Measurements from ENCODE around the gene PHF21A. TPM values are rescaled to one million over a fixed set of nuclear protein-coding genes. Genes with fewer than 3 reads are reported as not detected.
"Not testable (repeated sequence)": the region's sequence is repeated elsewhere in the genome, so short reads cannot be mapped to it uniquely, and the experiment has no call there.

PHF21A gene
- total RNA-seq, 2 donors from 2014 or later = 69.2 to 70.2 TPM

- H3K27me3 Mint-ChIP-seq (ENCODE audit: low read depth) = no peaks in the 10 kb centered on the region
- H3K9me3 Mint-ChIP-seq = no peaks in the 10 kb centered on the region
- peaks cover 9% of the 10 kb centered on the region for H3K4me1 Mint-ChIP-seq (ENCODE audit: low read depth)
- no peak overlapping the region for H3K27ac Mint-ChIP-seq
- no peak for DNase-seq
- H3K4me3 Mint-ChIP-seq = no peak overlapping the region
- H3K36me3 Mint-ChIP-seq (ENCODE audit: insufficient read depth in 2 of 2) = no peaks in the 10 kb centered on the region
- no peak for ATAC-seq (replicated peaks in 1 of 2)
Measured at GRCh38 chr11:46034041-46034440, 87.2 kb downstream of the PHF21A start.

DNA sequence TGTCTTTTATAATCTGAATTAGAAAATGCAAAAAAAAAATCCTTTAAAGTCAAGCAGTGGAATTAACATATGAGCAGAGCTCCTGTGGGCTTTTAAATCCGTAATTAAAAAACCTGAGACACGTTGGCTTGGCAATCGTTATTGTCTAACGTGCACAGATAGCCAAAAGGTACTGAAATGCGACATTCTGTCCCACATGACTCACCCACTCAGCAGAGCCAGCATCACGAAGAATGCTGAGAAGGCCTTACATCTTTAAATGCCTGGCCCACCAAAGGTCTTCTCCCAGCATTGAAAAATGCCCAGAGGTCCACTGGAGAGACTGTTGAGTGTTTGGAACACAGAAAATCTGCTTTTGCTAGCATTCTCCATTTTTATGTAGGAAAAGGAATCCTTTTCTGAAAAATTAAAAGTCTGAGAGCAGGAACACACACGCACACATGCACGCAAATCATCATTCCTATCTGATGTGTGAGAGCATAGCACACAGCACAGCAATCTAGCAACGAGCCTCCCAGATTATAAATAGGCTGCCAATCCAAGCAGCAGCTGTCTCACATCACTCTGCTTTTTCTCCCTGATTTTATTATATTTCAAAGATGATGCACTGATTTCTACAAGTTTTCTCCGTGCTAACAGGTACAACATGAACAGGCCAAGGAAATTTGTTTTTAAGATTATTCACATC is 94.5 kb downstream of the PHF21A start:
- H3K27me3 Mint-ChIP-seq (ENCODE audit: low read depth) = no peaks in the 10 kb centered on the region
- H3K4me3 Mint-ChIP-seq = no peak overlapping the region
- no peaks in the 10 kb centered on the region for H3K4me1 Mint-ChIP-seq (ENCODE audit: low read depth)
- no peak for ATAC-seq (replicated peaks in 1 of 2)
- H3K27ac Mint-ChIP-seq = no peak overlapping the region
- no peak for DNase-seq
- H3K36me3 Mint-ChIP-seq (ENCODE audit: insufficient read depth in 2 of 2) = no peaks in the 10 kb centered on the region
- H3K9me3 Mint-ChIP-seq = no peaks in the 10 kb centered on the region

DNA sequence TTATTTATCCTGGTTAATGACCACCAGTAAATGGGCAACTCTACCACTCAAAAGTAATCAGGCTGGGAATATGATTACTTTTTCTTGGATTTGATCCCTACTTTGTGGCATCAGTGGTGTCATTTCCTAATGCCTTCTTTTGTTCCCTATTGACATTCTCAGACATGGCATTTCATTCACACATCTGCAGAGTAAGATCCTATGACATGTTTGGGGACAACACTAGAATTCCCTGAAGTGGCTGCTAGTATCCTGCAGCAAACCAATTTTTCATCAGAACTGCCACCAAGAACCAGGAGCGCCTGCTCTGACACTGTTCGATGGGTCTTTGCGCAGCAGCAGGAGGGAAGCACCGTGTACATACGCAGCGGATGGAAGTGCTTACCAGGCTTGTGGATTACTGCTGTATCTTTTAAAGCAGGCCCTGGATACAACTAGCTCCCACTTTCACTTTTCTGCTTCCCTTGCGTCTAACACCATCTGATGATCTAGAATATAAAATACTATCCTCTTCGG is 101.1 kb downstream of the PHF21A start:
- Mint-ChIP-seq H3K27me3 (ENCODE audit: low read depth) (no peaks in the 10 kb centered on the region), H3K9me3 (no peaks in the 10 kb centered on the region), H3K27ac (no peak overlapping the region), H3K4me3 (no peak overlapping the region), H3K36me3 (ENCODE audit: insufficient read depth in 2 of 2) (peaks cover 3% of the 10 kb centered on the region in 2 donors), H3K4me1 (ENCODE audit: low read depth) (no peaks in the 10 kb centered on the region)
- no peak for ATAC-seq (replicated peaks in 1 of 2)
- no peak for DNase-seq

- H3K4me3 Mint-ChIP-seq = no peak overlapping the region
- H3K36me3 Mint-ChIP-seq (ENCODE audit: insufficient read depth in 2 of 2) = peaks cover 3 to 5% of the 10 kb centered on the region in 2 donors
- DNase-seq (no peak), ATAC-seq (replicated peaks in 1 of 2) (no peak)
- no peak overlapping the region for H3K27ac Mint-ChIP-seq
- H3K4me1 Mint-ChIP-seq (ENCODE audit: low read depth) = no peaks in the 10 kb centered on the region
- peaks cover 0 to 1% of the 10 kb centered on the region in 2 donors for H3K9me3 Mint-ChIP-seq
- no peaks in the 10 kb centered on the region for H3K27me3 Mint-ChIP-seq (ENCODE audit: low read depth)
Measured at GRCh38 chr11:46018651-46019050, 102.6 kb downstream of the PHF21A start.

DNA sequence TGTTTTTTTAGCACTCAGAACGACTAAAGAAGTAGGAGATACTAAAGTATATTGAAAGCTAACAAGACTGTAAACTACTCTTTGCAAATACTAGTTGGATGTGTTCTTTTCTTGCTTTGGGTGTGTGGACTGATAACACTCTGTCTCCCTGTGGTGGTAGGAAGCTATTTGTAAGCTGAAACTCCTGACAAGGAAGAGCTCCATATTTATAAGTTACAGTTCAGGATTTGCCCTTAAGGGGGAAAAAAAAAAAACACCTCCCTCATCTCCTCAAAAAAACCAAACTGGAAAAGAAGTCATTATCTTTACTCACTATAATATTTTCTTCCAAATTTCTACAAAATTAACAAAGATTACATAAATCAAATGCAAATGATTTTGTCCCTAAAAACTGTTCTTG is 103.9 kb downstream of the PHF21A start:
- H3K36me3 Mint-ChIP-seq (ENCODE audit: insufficient read depth in 2 of 2) = peaks cover 3 to 5% of the 10 kb centered on the region in 2 donors
- H3K4me3 Mint-ChIP-seq = no peak overlapping the region
- DNase-seq (no peak), ATAC-seq (replicated peaks in 1 of 2) (no peak)
- no peaks in the 10 kb centered on the region for H3K27me3 Mint-ChIP-seq (ENCODE audit: low read depth)
- H3K4me1 Mint-ChIP-seq (ENCODE audit: low read depth) = no peaks in the 10 kb centered on the region
- peaks cover 0 to 1% of the 10 kb centered on the region in 2 donors for H3K9me3 Mint-ChIP-seq
- H3K27ac Mint-ChIP-seq = no peak overlapping the region

GRCh38 chr11:46015941-46016340 is 105.3 kb downstream of the PHF21A start:
- peaks cover 3 to 5% of the 10 kb centered on the region in 2 donors for H3K36me3 Mint-ChIP-seq (ENCODE audit: insufficient read depth in 2 of 2)

DNA sequence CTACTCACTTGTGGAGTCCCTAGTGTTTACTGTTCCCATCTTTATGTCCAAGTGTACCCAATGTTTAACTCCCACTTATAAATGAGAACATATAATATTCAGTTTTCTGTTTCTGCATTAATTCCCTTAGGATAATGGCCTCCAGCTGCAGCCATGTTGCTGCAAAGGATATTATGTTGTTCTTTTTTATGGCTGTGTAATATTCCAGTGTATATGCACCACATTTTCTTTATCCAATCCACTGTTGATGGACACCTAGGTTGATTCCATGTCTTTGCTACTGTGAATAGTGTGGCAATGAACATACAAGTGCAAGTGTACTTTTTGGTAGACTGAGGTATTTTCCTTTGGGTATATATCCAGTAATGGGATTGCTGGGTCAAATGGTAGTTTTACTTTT is 107.1 kb downstream of the PHF21A start:
- not testable (repeated sequence) for H3K9me3 Mint-ChIP-seq

More at GRCh38 chr11:46015941-46016340, 105.3 kb downstream of the PHF21A start:
- Mint-ChIP-seq H3K4me3 (no peak overlapping the region), H3K27ac (no peak overlapping the region), H3K9me3 (peaks cover 0 to 1% of the 10 kb centered on the region in 2 donors), H3K4me1 (ENCODE audit: low read depth) (no peaks in the 10 kb centered on the region), H3K27me3 (ENCODE audit: low read depth) (no peaks in the 10 kb centered on the region)
- ATAC-seq (replicated peaks in 1 of 2) (no peak), DNase-seq (no peak)

GRCh38 chr11:46012185-46012584 is 109.1 kb downstream of the PHF21A start:
- H3K27me3 Mint-ChIP-seq (ENCODE audit: low read depth) = no peaks in the 10 kb centered on the region
- peaks cover 3 to 5% of the 10 kb centered on the region in 2 donors for H3K36me3 Mint-ChIP-seq (ENCODE audit: insufficient read depth in 2 of 2)
- DNase-seq (no peak), ATAC-seq (replicated peaks in 1 of 2) (no peak)
- H3K27ac Mint-ChIP-seq = no peak overlapping the region
- peaks cover 0 to 1% of the 10 kb centered on the region in 2 donors for H3K9me3 Mint-ChIP-seq
- no peaks in the 10 kb centered on the region for H3K4me1 Mint-ChIP-seq (ENCODE audit: low read depth)
- no peak overlapping the region for H3K4me3 Mint-ChIP-seq

More for the DNA sequence above, 107.1 kb downstream of the PHF21A start:
- not testable (repeated sequence) for H3K4me1 Mint-ChIP-seq (ENCODE audit: low read depth); ATAC-seq (replicated peaks in 1 of 2); H3K27ac Mint-ChIP-seq; H3K27me3 Mint-ChIP-seq (ENCODE audit: low read depth); DNase-seq; H3K36me3 Mint-ChIP-seq (ENCODE audit: insufficient read depth in 2 of 2); H3K4me3 Mint-ChIP-seq

GRCh38 chr11:46010100-46010499 is 111.2 kb downstream of the PHF21A start:
- Mint-ChIP-seq H3K4me1 (ENCODE audit: low read depth) (peaks cover 5% of the 10 kb centered on the region), H3K9me3 (peaks cover 0 to 1% of the 10 kb centered on the region in 2 donors), H3K27me3 (ENCODE audit: low read depth) (no peaks in the 10 kb centered on the region), H3K27ac (no peak overlapping the region), H3K4me3 (no peak overlapping the region), H3K36me3 (ENCODE audit: insufficient read depth in 2 of 2) (peaks cover 0 to 2% of the 10 kb centered on the region in 2 donors)
- DNase-seq (no peak), ATAC-seq (replicated peaks in 1 of 2) (no peak)

GRCh38 chr11:46009647-46010046 is 111.6 kb downstream of the PHF21A start:
- no peak for DNase-seq
- no peaks in the 10 kb centered on the region for H3K9me3 Mint-ChIP-seq
- ATAC-seq (replicated peaks in 1 of 2) = no peak
- H3K4me3 Mint-ChIP-seq = no peak overlapping the region
- no peaks in the 10 kb centered on the region for H3K27me3 Mint-ChIP-seq (ENCODE audit: low read depth)
- peaks cover 5% of the 10 kb centered on the region for H3K4me1 Mint-ChIP-seq (ENCODE audit: low read depth)
- H3K36me3 Mint-ChIP-seq (ENCODE audit: insufficient read depth in 2 of 2) = no peaks in the 10 kb centered on the region
- H3K27ac Mint-ChIP-seq = no peak overlapping the region

DNA sequence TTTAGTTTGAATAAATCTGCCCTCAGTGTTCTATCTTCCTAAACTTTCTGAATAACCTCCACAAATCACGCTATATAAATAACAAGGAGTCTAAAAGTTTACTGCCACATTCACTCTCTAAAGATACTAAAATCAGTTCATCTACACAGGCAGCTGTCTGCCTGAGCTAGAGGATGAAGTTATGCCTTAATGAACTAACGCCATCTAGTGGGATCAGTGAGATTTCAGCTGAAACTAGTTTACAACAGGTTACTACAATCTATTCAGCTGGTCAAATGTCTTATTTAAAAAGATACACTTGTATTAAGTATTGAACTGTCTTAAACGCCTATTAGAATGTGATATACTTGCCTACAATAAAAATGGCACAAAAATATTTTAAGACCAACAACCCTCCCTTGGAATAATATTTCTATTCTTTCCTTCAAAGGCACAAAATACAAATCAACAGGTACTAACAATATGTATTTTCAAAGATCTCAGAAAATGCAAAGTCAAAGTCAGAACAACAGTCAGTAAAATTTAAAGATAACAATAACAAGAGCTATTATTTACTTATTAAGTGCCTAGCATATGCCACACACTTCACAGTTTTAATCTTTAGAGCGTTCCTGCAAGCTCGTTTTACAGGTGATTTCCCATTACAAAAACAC is 114.7 kb downstream of the PHF21A start:
- Mint-ChIP-seq H3K4me3 (no peak overlapping the region), H3K27me3 (ENCODE audit: low read depth) (no peaks in the 10 kb centered on the region), H3K9me3 (no peaks in the 10 kb centered on the region), H3K4me1 (ENCODE audit: low read depth) (peaks cover 5% of the 10 kb centered on the region), H3K36me3 (ENCODE audit: insufficient read depth in 2 of 2) (no peaks in the 10 kb centered on the region), H3K27ac (no peak overlapping the region)
- peak; percentile 62 to 67 for ATAC-seq (replicated peaks in 1 of 2)
- peak; percentile 15 to 27 for DNase-seq

GRCh38 chr11:46003572-46003971 is 117.7 kb downstream of the PHF21A start:
- ATAC-seq (replicated peaks in 1 of 2) (no peak), DNase-seq (no peak)
- no peaks in the 10 kb centered on the region for H3K36me3 Mint-ChIP-seq (ENCODE audit: insufficient read depth in 2 of 2)
- no peaks in the 10 kb centered on the region for H3K27me3 Mint-ChIP-seq (ENCODE audit: low read depth)
- H3K9me3 Mint-ChIP-seq = no peaks in the 10 kb centered on the region
- H3K4me1 Mint-ChIP-seq (ENCODE audit: low read depth) = peaks cover 5% of the 10 kb centered on the region
- H3K4me3 Mint-ChIP-seq = no peak overlapping the region
- H3K27ac Mint-ChIP-seq = no peak overlapping the region

DNA sequence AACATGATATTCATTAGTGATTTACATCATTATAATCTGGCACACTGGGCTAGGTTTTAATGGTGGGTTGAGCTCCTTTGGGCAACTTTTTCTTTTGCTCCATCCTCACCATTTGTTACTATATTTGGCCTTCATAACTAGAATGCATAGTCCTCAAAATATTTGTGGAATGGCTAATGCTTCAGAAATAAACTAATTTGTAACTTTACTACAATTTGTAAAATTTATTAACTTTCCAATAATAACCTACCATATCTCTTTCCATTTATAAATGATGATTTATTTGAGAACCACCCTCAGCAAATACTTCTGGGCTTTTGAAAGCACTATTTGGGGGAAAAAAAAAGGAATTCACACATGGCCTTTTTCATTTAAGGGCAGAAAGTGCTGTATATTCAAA is 119.1 kb downstream of the PHF21A start:
- H3K4me3 Mint-ChIP-seq = no peak overlapping the region
- H3K4me1 Mint-ChIP-seq (ENCODE audit: low read depth) = peaks cover 6% of the 10 kb centered on the region
- H3K27ac Mint-ChIP-seq = no peak overlapping the region
- no peak for DNase-seq
- H3K27me3 Mint-ChIP-seq (ENCODE audit: low read depth) = no peaks in the 10 kb centered on the region
- no peaks in the 10 kb centered on the region for H3K9me3 Mint-ChIP-seq
- no peak for ATAC-seq (replicated peaks in 1 of 2)
- no peaks in the 10 kb centered on the region for H3K36me3 Mint-ChIP-seq (ENCODE audit: insufficient read depth in 2 of 2)
